CD4-positive, alpha-beta T cell treated with Interleukin-17A for 4 hours (primary cell): Measurements from ENCODE around the gene BIRC2.

Source experiments
- DNase-seq: peaks from one replicate; pipeline ENCODE4 v3.0.0-alpha.2; 2020; ENCODE audit warnings: mixed read lengths

Gene BIRC2

GRCh38 chr11:102406099-102406498 lies 59.1 kb downstream of the BIRC2 start:
- DNase-seq: no peak

- no peak for DNase-seq
Measured at GRCh38 chr11:102407901-102408300, 60.9 kb downstream of the BIRC2 start.

GRCh38 chr11:102408339-102408738 lies 61.3 kb downstream of the BIRC2 start:
- DNase-seq: no peak

- no peak for DNase-seq
Measured at GRCh38 chr11:102410382-102410784, 63.4 kb downstream of the BIRC2 start.

GRCh38 chr11:102411142-102411541 lies 64.1 kb downstream of the BIRC2 start:
- no peak for DNase-seq

GRCh38 chr11:102413497-102413896 lies 66.5 kb downstream of the BIRC2 start:
- DNase-seq: peak; percentile 38

GRCh38 chr11:102414559-102414958 lies 67.5 kb downstream of the BIRC2 start:
- DNase-seq: no peak

GRCh38 chr11:102415304-102415916 lies 68.4 kb downstream of the BIRC2 start:
- no peak for DNase-seq

GRCh38 chr11:102416976-102417375 lies 70.0 kb downstream of the BIRC2 start:
- no peak for DNase-seq

- no peak for DNase-seq
Measured at GRCh38 chr11:102419181-102419580, 72.2 kb downstream of the BIRC2 start.

- no peak for DNase-seq
Measured at GRCh38 chr11:102420547-102420946, 73.5 kb downstream of the BIRC2 start.

- peak; percentile 27 for DNase-seq
Measured at GRCh38 chr11:102421261-102421660, 74.2 kb downstream of the BIRC2 start.

GRCh38 chr11:102422817-102423712 lies 76.1 kb downstream of the BIRC2 start:
- no peak for DNase-seq

GRCh38 chr11:102423936-102424335 lies 76.9 kb downstream of the BIRC2 start:
- DNase-seq: no peak

- peak; percentile 31 for DNase-seq
Measured at GRCh38 chr11:102426000-102426399, 79.0 kb downstream of the BIRC2 start.

- DNase-seq: no peak
Measured at GRCh38 chr11:102426570-102426969, 79.6 kb downstream of the BIRC2 start.

- no peak for DNase-seq
Measured at GRCh38 chr11:102427068-102427467, 80.1 kb downstream of the BIRC2 start.
